GM10266 (cell line): ENCODE measurements around the gene VAT1L.

Experiments used
- DNase-seq: peaks from one replicate; pipeline ENCODE4 v3.0.0; 2012; ENCODE audit errors: extremely low spot score
- TF ChIP-seq, protein P1 (sequence below): IDR thresholded peaks from 2 replicates; pipeline ENCODE4 v1.5.1; 2012; ENCODE audit warnings: mild to moderate bottlenecking, low read depth; ENCODE audit not compliant: control insufficient read depth, insufficient read depth; ENCODE audit errors: missing control alignments

The VAT1L gene

DNA sequence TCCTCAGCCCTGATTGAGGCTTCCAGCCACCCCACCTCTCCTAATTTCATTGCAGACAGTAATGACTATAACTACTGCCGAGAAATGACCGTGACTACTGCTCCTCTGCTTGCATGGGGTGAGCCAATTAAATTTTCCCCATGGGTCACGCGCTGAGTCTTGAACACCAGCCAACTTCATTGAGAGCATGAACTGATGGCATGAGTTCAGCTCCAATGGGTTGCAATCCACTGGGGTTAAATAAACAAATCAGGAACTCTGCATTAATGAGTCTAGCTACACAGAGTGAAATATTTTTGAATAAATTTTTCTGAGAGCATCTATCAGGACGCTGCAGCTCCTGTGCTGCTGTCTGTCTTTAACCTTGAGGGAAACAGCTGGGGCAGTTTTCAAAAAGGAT is 172.4 kb downstream of the VAT1L start:
- DNase-seq: no peak

DNA sequence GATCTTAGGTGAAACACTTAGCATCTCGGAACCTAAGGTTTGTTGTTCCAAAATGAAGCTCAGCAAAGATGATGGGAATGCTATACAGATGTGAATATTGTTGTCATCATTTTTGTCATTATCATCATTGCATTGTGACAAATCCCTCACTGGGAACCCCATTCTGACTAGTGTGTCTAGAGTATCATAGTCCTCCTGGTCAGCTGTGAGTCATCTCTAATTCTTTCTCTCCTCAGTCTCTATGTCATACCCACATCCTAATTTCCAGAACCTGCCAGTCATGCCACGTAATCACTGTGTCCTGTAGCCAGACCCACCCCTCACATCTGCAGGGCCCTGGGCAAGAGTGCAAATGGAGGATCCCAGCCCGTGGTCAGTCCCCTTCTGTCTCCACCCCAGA is 173.4 kb downstream of the VAT1L start:
- TF ChIP-seq, protein P1, sequence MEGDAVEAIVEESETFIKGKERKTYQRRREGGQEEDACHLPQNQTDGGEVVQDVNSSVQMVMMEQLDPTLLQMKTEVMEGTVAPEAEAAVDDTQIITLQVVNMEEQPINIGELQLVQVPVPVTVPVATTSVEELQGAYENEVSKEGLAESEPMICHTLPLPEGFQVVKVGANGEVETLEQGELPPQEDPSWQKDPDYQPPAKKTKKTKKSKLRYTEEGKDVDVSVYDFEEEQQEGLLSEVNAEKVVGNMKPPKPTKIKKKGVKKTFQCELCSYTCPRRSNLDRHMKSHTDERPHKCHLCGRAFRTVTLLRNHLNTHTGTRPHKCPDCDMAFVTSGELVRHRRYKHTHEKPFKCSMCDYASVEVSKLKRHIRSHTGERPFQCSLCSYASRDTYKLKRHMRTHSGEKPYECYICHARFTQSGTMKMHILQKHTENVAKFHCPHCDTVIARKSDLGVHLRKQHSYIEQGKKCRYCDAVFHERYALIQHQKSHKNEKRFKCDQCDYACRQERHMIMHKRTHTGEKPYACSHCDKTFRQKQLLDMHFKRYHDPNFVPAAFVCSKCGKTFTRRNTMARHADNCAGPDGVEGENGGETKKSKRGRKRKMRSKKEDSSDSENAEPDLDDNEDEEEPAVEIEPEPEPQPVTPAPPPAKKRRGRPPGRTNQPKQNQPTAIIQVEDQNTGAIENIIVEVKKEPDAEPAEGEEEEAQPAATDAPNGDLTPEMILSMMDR: no peak
- no peak for DNase-seq

More for the DNA sequence above, 172.4 kb downstream of the VAT1L start:
- TF ChIP-seq, protein P1: no peak

- DNase-seq: no peak
- TF ChIP-seq, protein P1: no peak
Observed at GRCh38 chr16:77962689-77963088, 174.3 kb downstream of the VAT1L start.

GRCh38 chr16:77963185-77964044 is 175.1 kb downstream of the VAT1L start:
- peak; percentile 34 for DNase-seq
- TF ChIP-seq, protein P1: no peak

GRCh38 chr16:77965346-77965745 is 177.0 kb downstream of the VAT1L start:
- TF ChIP-seq, protein P1: no peak
- DNase-seq: no peak

- DNase-seq: no peak
- TF ChIP-seq, protein P1: no peak
Observed at GRCh38 chr16:77967054-77967904, 178.9 kb downstream of the VAT1L start.

GRCh38 chr16:77969861-77970260 is 181.5 kb downstream of the VAT1L start:
- TF ChIP-seq, protein P1: no peak
- DNase-seq: no peak
